HepG2 (cell line): ENCODE measurements around the gene ASAP2. TPM values are rescaled to one million over a fixed set of nuclear protein-coding genes. Genes with fewer than 3 reads are reported as not detected.

ENCODE experiments used
- ATAC-seq: fragments of 200-7000 bp; cut with Tn5 transposase; 3 replicates; pipeline ENCODE4 v1.9.1; 2020; ENCODE audit warnings: mild to moderate bottlenecking, moderate library complexity
- BruUV-seq: library from RNA; stranded (reverse); fragments of 400-500 nt; replicated peaks from 2 replicates; lab custom pipeline; 2021; lab: Mats Ljungman, UMichigan
- CTCF ChIA-PET: fragments of 300-600 bp; formaldehyde crosslinking; extraction: SDS; loops from one replicate; lab custom pipeline; 2021; ENCODE audit warnings: low total read pairs, inconsistent platforms, low intra/inter-chr PET ratio; lab: Yijun Ruan, JAX
- POLR2A ChIA-PET: fragments of 350-600 bp; sonication (Branson Sonifier 250); formaldehyde crosslinking; loops from one replicate; lab custom pipeline; 2020; ENCODE audit warnings: antibody characterized with exemption, inconsistent platforms; lab: Yijun Ruan, JAX
- DNase-seq: peaks from one replicate; pipeline ENCODE4 v3.0.0-alpha.2; 2015; ENCODE audit warnings: low spot score
- FAIRE-seq: peaks from 3 replicates; lab custom pipeline; 2011; peaks lifted over from hg19 to GRCh38; lab: Jason Lieb, UNC
- H2AFZ ChIP-seq: one replicate; pipeline ENCODE4 v1.6.1; 2011; ENCODE audit warnings: low read length, inconsistent platforms
- H3K27ac ChIP-seq: fragments of 300-600 bp; 3 replicates; pipeline ENCODE4 v1.8.0; 2011; ENCODE audit warnings: mixed run types, mild to moderate bottlenecking, mixed read lengths, low read length, inconsistent platforms; ENCODE audit not compliant: insufficient read depth; ENCODE audit errors: extremely low read length
- H3K27me3 ChIP-seq, 2 experiments: fragments of 200-600 bp in 1 of 2; 2 replicates in 1 of 2; 3 replicates in 1 of 2; pipeline versions ENCODE4 v1.6.0 to v1.8.0; 2011; ENCODE audit warnings: low read length in 2 of 2, mild to moderate bottlenecking in 2 of 2, moderate library complexity in 2 of 2, inconsistent platforms in 1 of 2; ENCODE audit not compliant: insufficient read depth in 2 of 2, control insufficient read depth in 1 of 2
- H3K36me3 ChIP-seq, 2 experiments: fragments of 200-600 bp in 1 of 2; replicated peaks in 1 of 2; 2 replicates in 1 of 2; 3 replicates in 1 of 2; pipeline versions ENCODE4 v1.5.1 to v1.8.0; 2011; ENCODE audit warnings: low read length in 2 of 2, inconsistent platforms in 1 of 2; ENCODE audit not compliant: insufficient read depth in 2 of 2, control insufficient read depth in 1 of 2
- H3K4me1 ChIP-seq: 2 replicates; pipeline ENCODE4 v1.5.1; 2012; ENCODE audit warnings: low read length, inconsistent platforms; ENCODE audit not compliant: insufficient read depth
- H3K4me2 ChIP-seq: 2 replicates; pipeline ENCODE4 v1.6.0; 2011; ENCODE audit warnings: low read depth, low read length, inconsistent platforms
- H3K4me3 ChIP-seq, 3 experiments: fragments of 200-600 bp in 1 of 3; sonication (generic), shearing (Covaris generic) in 1 of 3; replicated peaks in 1 of 3; 2 replicates each; pipeline ENCODE4 v1.5.1; 2011 to 2016; ENCODE audit warnings: low read length in 3 of 3, inconsistent platforms in 2 of 3, low read depth in 2 of 3, mild to moderate bottlenecking in 2 of 3, control low read depth in 1 of 3, mixed read lengths in 1 of 3; ENCODE audit not compliant: insufficient read depth in 1 of 3
- H3K79me2 ChIP-seq: one replicate; pipeline ENCODE4 v1.6.1; 2011; ENCODE audit warnings: low read length, inconsistent platforms; ENCODE audit not compliant: insufficient read depth
- H3K9ac ChIP-seq: 2 replicates; pipeline ENCODE4 v1.6.0; 2011; ENCODE audit warnings: mild to moderate bottlenecking, low read depth, low read length, inconsistent platforms; ENCODE audit not compliant: insufficient read depth
- H3K9me3 ChIP-seq: 2 replicates; pipeline ENCODE4 v1.5.1; 2012; ENCODE audit warnings: mild to moderate bottlenecking, low read length
- H4K20me1 ChIP-seq: 2 replicates; pipeline ENCODE4 v1.6.0; 2011; ENCODE audit warnings: inconsistent platforms, mild to moderate bottlenecking, low read length, moderate library complexity; ENCODE audit not compliant: insufficient read depth
- DBP ChIP-seq: sonication (generic); formaldehyde crosslinking; IDR thresholded peaks from 2 replicates; pipeline ENCODE4 v1.4.0; 2020; ENCODE audit warnings: missing genetic modification reagents; ENCODE audit errors: not compliant biosample characterization
- ELK4 ChIP-seq: sonication (generic); formaldehyde crosslinking; IDR thresholded peaks from 2 replicates; pipeline ENCODE4 v1.9.0; 2021; ENCODE audit warnings: missing genetic modification reagents, borderline replicate concordance
- IRX3 ChIP-seq: sonication (generic); formaldehyde crosslinking; IDR thresholded peaks from 2 replicates; pipeline ENCODE4 v1.8.1; 2023; ENCODE audit warnings: mild to moderate bottlenecking, low read depth, missing genetic modification reagents, borderline replicate concordance
- MAZ ChIP-seq, 2 experiments: sonication (generic) in 1 of 2; formaldehyde crosslinking in 1 of 2; IDR thresholded peaks; 2 replicates each; pipeline versions ENCODE4 v1.5.0 to v1.6.1; 2012 to 2020; ENCODE audit warnings: low read depth in 2 of 2, mild to moderate bottlenecking in 2 of 2, borderline replicate concordance in 1 of 2, improper control_type of control experiment in 1 of 2, low read length in 1 of 2, missing genetic modification reagents in 1 of 2, moderate library complexity in 1 of 2
- NBN ChIP-seq: fragments of 450-650 bp; conservative IDR thresholded peaks from 2 replicates; pipeline ENCODE4 v1.6.1; 2017
- PLRG1 ChIP-seq: fragments of 450-650 bp; conservative IDR thresholded peaks from 2 replicates; pipeline ENCODE4 v1.6.1; 2016
- RCOR2 ChIP-seq: IDR thresholded peaks from 2 replicates; pipeline ENCODE4 v1.6.1; 2016; ENCODE audit warnings: missing biosample characterization, missing genetic modification reagents
- SAFB2 ChIP-seq: sonication (generic); formaldehyde crosslinking; IDR thresholded peaks from 2 replicates; pipeline ENCODE4 v1.5.1; 2020; ENCODE audit warnings: missing genetic modification reagents, low read depth, mild to moderate bottlenecking, borderline replicate concordance
- THAP11 ChIP-seq: IDR thresholded peaks from 2 replicates; pipeline ENCODE4 v1.6.1; 2016; ENCODE audit warnings: missing biosample characterization, missing genetic modification reagents
- ZNF143 ChIP-seq: sonication (generic); formaldehyde crosslinking; IDR thresholded peaks from 2 replicates; pipeline ENCODE4 v1.4.0; 2020; ENCODE audit warnings: missing genetic modification reagents
- ZNF562 ChIP-seq: sonication (generic); formaldehyde crosslinking; IDR thresholded peaks from 2 replicates; pipeline ENCODE4 v1.8.0; 2022; ENCODE audit warnings: missing genetic modification reagents, borderline replicate concordance
- ZNF770 ChIP-seq: sonication (generic); formaldehyde crosslinking; IDR thresholded peaks from 2 replicates; pipeline ENCODE4 v1.5.0; 2020; ENCODE audit warnings: mild to moderate bottlenecking, missing genetic modification reagents
- ZNF790 ChIP-seq: sonication (generic); formaldehyde crosslinking; IDR thresholded peaks from 2 replicates; pipeline ENCODE4 v1.8.0; 2022; ENCODE audit warnings: missing genetic modification reagents, mild to moderate bottlenecking, borderline replicate concordance
- WGBS: methylation state at CpG from one replicate; pipeline ENCODE4 v1.1.6; 2017; ENCODE audit warnings: low lambda C conversion rate; 5-methylcytosine and 5-hydroxymethylcytosine counted together
- in situ Hi-C: cut with HindIII; loops from 2 replicates; pipeline ENCODE4 v1.10.0; 2017; ENCODE audit warnings: low pct_unique_long_range_greater_than_20kb; ENCODE audit not compliant: extremely low pct_ligation_motif_present
- intact Hi-C: fragments of 100-400 bp; cut with micrococcal nuclease; formaldehyde crosslinking; loops from one replicate; pipeline ENCODE4 v1.10.0; 2022; ENCODE audit not compliant: unreplicated experiment
- polyA plus RNA-seq, 8 experiments: library from polyadenylated mRNA; depleted of rRNA in 3 of 8; stranded (reverse) in 7 of 8; unstranded in 1 of 8; fragments of >200 nt; fragmentation: Illumina TruSeq in 4 of 8; extraction: Trizol in 4 of 8; gene quantifications; 2 replicates each; pipeline versions ENCODE4 v1.2.1 to v1.2.3, GENCODE V29; 2011 to 2016; ENCODE audit warnings: low read depth in 4 of 8, missing spikeins in 1 of 8, mixed read lengths in 1 of 8; ENCODE audit not compliant: insufficient read depth in 1 of 8
- total RNA-seq, 5 experiments: library from RNA; depleted of rRNA; stranded (reverse); fragments of >200 nt; fragmentation: Illumina TruSeq; extraction: Trizol; gene quantifications; 2 replicates each; pipeline ENCODE4 v1.2.3, GENCODE V29; 2016; ENCODE audit warnings: low read depth in 1 of 5

Gene ASAP2
- total and polyA plus RNA-seq, 2 of the 13 experiments (the other 11 are each of a cell fraction or from before 2014, with no cell fraction given), result 7.3 to 22.3 TPM

GRCh38 chr2:9313443-9313842 lies 106.8 kb downstream of the ASAP2 start:
- peaks cover 2 to 9% of the 10 kb centered on the region in 2 experiments; a peak in 2 of 5 replicates for H3K36me3 ChIP-seq
- H3K79me2 ChIP-seq, result no peaks in the 10 kb centered on the region
- no peak overlapping the region for H2AFZ ChIP-seq
- H4K20me1 ChIP-seq, result peaks cover under 1% of the 10 kb centered on the region; the same call in 1 of the 2 replicates
- FAIRE-seq (no peak), ATAC-seq (no peak), DNase-seq (no peak)
- 98% methylated on average over 9 of the region's 9 CpGs for WGBS
- ChIA-PET CTCF (no interaction called here), POLR2A (no interaction called here)
- BruUV-seq, result no TSS peak
- H3K4me2 ChIP-seq, result no peak overlapping the region
- no peaks in the 10 kb centered on the region for H3K27me3 ChIP-seq
- no peak overlapping the region for H3K9ac ChIP-seq
- no peak overlapping the region for H3K4me3 ChIP-seq
- in situ Hi-C loops (no loop called here), intact Hi-C loops (no loop called here)
- no peak overlapping the region for H3K27ac ChIP-seq
- peaks cover 11% of the 10 kb centered on the region for H3K4me1 ChIP-seq
- H3K9me3 ChIP-seq, result no peaks in the 10 kb centered on the region
- TF ChIP-seq ZNF770 (CRISPR knock-in tag) (no peak), ZNF790 (CRISPR knock-in tag) (no peak), IRX3 (no peak), RCOR2 (no peak), ZNF562 (CRISPR knock-in tag) (no peak), MAZ (IDR thresholded peaks at IDR 0.05; ENCODE audit: borderline replicate concordance, low read depth, low read length) (no peak), MAZ (CRISPR knock-in tag; IDR thresholded peaks at IDR 0.05; ENCODE audit: low read depth) (no peak), NBN (no peak), ELK4 (no peak), ZNF143 (CRISPR knock-in tag) (no peak), DBP (no peak), PLRG1 (no peak), THAP11 (CRISPR knock-in tag) (no peak), SAFB2 (CRISPR knock-in tag) (no peak)
- TF ChIP-seq, all 625 proteins: peak for 0
